Testis (tissue), 3 donors: ENCODE measurements around the gene CTIF. TPM values are rescaled to one million over a fixed set of nuclear protein-coding genes. Genes with fewer than 3 reads are reported as not detected.
"Not testable (repeated sequence)": the region's sequence is repeated elsewhere in the genome, so short reads cannot be mapped to it uniquely, and the experiment has no call there.

ENCODE experiments used
- DNase-seq: peaks from one replicate; pipeline ENCODE4 v3.0.0-alpha.2; 2019
- H3K27ac ChIP-seq, 2 donors: fragments of 200-600 bp; sonication (generic); one replicate each; pipeline ENCODE4 v1.5.1; 2019
- H3K27me3 ChIP-seq: fragments of 200-600 bp; sonication (generic); one replicate; pipeline ENCODE4 v1.5.1; 2019
- H3K36me3 ChIP-seq: fragments of 200-600 bp; sonication (generic); one replicate; pipeline ENCODE4 v1.5.1; 2017; ENCODE audit warnings: low read depth; ENCODE audit errors: missing control alignments
- H3K4me1 ChIP-seq: fragments of 200-600 bp; sonication (generic); one replicate; pipeline ENCODE4 v1.5.1; 2019
- H3K4me3 ChIP-seq, 2 donors: fragments of 200-600 bp; sonication (generic); one replicate each; pipeline ENCODE4 v1.5.1; 2017 to 2019
- H3K9me3 ChIP-seq: fragments of 200-600 bp; sonication (generic); one replicate; pipeline ENCODE4 v1.5.1; 2017
- POLR2A ChIP-seq: fragments of 450-650 bp; IDR thresholded peaks from one replicate; pipeline ENCODE4 v1.6.1; 2017; ENCODE audit warnings: antibody characterized with exemption, mild to moderate bottlenecking, moderate library complexity
- WGBS, 2 donors: methylation state at CpG; one replicate each; pipeline ENCODE4 v1.1.5; 2018; 5-methylcytosine and 5-hydroxymethylcytosine counted together
- intact Hi-C: fragments of 100-400 bp; cut with DNase I; formaldehyde crosslinking; loops from one replicate; pipeline ENCODE4 v1.15.1; 2023; ENCODE audit warnings: low total_unique reads
- polyA plus RNA-seq: library from polyadenylated mRNA; stranded (reverse); fragments of 350-450 nt; fragmentation: Illumina TruSeq; extraction: RNeasy Lipid Tissue Mini Kit (QIAGEN cat#74804); gene quantifications from one replicate; pipeline ENCODE4 v1.2.3, GENCODE V29; 2014; ENCODE audit warnings: low read depth, low replicate concordance; ENCODE audit not compliant: insufficient read depth
- total RNA-seq, 2 donors: library from RNA; depleted of rRNA; stranded (reverse); fragments of >200 nt; gene quantifications; one replicate each; pipeline ENCODE4 v1.2.3, GENCODE V29; 2016
- TF ChIP-seq, protein P1 (sequence below), 3 experiments: fragments of 450-650 bp in 2 of 3; fragments of 200-600 bp in 1 of 3; sonication (generic) in 1 of 3; IDR thresholded peaks; one replicate each; pipeline ENCODE4 v1.5.1; 2016 to 2019; ENCODE audit warnings: antibody characterized with exemption in 3 of 3, mild to moderate bottlenecking in 2 of 3, moderate library complexity in 1 of 3

The CTIF gene
- total and polyA plus RNA-seq, 3 donors from 2014 or later = 33.8 to 41.5 (median 35.6) TPM

DNA sequence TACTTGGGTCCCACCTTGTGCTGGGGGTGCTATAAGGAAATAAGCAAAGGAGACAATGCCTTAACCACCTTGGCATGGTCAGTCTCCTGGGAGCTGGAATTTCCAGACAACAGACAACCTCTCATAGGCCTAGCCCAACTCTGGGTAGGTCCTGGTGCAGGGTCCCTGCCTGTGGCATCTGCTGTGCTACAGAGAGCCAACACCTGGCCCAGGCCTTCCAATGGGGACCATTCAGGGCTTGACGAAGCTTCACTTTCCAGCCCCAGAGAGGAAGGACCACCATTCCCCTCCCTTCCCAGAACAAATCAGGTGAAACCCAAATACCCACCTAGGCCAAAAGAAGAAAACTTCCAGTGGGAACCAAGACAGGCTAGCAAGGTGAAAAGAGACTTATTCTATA, 329.1 kb downstream of the CTIF start:
- Histone ChIP-seq H3K4me3 (no peak overlapping the region), H3K36me3 (no peaks in the 10 kb centered on the region), H3K27me3 (no peaks in the 10 kb centered on the region), H3K27ac (no peak overlapping the region), H3K4me1 (no peaks in the 10 kb centered on the region), H3K9me3 (no peaks in the 10 kb centered on the region)
- intact Hi-C loops = no loop called here
- TF ChIP-seq POLR2A = no peak
- TF ChIP-seq, protein P1, sequence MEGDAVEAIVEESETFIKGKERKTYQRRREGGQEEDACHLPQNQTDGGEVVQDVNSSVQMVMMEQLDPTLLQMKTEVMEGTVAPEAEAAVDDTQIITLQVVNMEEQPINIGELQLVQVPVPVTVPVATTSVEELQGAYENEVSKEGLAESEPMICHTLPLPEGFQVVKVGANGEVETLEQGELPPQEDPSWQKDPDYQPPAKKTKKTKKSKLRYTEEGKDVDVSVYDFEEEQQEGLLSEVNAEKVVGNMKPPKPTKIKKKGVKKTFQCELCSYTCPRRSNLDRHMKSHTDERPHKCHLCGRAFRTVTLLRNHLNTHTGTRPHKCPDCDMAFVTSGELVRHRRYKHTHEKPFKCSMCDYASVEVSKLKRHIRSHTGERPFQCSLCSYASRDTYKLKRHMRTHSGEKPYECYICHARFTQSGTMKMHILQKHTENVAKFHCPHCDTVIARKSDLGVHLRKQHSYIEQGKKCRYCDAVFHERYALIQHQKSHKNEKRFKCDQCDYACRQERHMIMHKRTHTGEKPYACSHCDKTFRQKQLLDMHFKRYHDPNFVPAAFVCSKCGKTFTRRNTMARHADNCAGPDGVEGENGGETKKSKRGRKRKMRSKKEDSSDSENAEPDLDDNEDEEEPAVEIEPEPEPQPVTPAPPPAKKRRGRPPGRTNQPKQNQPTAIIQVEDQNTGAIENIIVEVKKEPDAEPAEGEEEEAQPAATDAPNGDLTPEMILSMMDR (IDR thresholded peaks at IDR 0.05) = no peak
- WGBS, 2 donors = 78 to 89% methylated on average over 1 of the region's 1 CpG
- DNase-seq = no peak

DNA sequence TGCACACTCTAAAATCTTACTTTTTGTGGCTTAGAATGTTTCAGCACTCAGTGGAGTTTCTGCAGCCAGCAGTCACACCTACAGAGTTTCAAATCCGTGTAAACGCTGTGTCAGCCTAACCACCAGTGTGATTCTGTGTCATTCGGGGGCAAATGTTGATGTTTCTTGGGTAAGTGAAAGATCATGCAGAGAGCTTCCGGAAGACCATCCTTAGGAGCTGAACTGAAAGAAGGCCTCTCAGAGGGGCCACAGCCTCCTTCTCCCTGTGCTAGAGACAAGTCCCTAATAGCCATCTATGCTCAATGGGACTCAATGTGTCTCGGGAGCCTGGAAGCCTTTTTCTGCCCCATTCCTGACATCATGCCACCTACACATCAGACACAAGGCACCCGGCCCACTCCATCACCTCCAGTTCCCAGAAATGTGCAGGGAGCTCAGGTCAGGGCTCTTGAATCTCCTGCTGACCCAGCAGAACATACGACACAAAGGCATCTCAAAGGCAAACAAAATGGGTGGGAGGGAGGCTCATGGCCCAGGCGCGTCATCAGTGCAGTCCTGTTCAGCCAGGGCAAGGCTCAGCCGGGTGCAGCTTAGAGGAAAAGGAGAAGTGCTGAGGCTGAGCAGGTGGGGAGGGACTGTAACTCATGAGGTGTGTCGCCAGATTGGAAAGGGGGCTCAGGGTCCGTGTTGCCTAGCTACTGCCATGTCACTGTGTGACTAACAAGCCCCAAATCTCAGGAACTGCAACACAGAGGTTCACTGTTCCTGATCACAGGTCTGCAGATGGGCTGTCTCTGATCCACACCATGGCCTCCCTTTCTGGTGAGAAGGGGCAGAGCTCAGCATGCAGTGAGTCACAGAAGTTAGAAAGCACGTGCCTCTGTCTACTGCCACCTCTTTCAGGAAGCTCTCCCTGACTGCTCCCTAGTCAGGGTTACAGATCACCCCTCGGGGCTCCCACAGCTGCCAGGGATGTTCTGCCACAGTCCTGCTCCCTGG, 329.9 kb downstream of the CTIF start:
- 68 to 77% methylated on average over 13 to 14 of the region's 14 CpGs for WGBS, 2 donors
- H3K4me3 ChIP-seq = no peak overlapping the region
- no peaks in the 10 kb centered on the region for H3K4me1 ChIP-seq
- no peaks in the 10 kb centered on the region for H3K27me3 ChIP-seq
- intact Hi-C loops = no loop called here
- no peak overlapping the region for H3K27ac ChIP-seq
- H3K36me3 ChIP-seq = no peaks in the 10 kb centered on the region
- no peak for TF ChIP-seq POLR2A
- TF ChIP-seq, protein P1 (IDR thresholded peaks at IDR 0.05) = no peak
- H3K9me3 ChIP-seq = no peaks in the 10 kb centered on the region
- no peak for DNase-seq

DNA sequence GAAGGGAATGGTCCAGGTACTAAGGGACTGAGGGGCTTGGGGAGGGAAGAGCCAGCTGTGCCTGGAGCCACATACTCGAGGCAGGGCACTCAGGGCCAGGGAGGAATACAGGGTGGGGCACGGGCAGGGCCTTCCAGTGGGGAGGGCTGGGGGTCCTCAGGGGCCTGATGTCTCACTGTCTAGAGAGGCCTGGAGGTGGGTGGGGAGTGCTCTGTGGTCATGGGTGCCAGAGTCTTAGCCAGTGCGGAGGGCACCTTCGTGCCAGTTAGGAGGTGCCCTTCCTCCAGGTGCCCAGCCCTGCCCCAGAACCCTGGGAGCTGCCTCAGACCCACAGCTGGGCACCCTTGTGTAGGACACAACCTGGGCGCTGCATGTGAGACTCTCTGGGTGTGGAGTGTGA, 330.8 kb downstream of the CTIF start:
- TF ChIP-seq, protein P1 (IDR thresholded peaks at IDR 0.05) = no peak
- TF ChIP-seq POLR2A = no peak
- Histone ChIP-seq H3K4me1 (no peaks in the 10 kb centered on the region), H3K9me3 (no peaks in the 10 kb centered on the region), H3K27ac (no peak overlapping the region), H3K4me3 (no peak overlapping the region), H3K27me3 (no peaks in the 10 kb centered on the region), H3K36me3 (no peaks in the 10 kb centered on the region)
- no peak for DNase-seq
- intact Hi-C loops = no loop called here
- 90 to 96% methylated on average over 3 to 5 of the region's 5 CpGs for WGBS, 2 donors

DNA sequence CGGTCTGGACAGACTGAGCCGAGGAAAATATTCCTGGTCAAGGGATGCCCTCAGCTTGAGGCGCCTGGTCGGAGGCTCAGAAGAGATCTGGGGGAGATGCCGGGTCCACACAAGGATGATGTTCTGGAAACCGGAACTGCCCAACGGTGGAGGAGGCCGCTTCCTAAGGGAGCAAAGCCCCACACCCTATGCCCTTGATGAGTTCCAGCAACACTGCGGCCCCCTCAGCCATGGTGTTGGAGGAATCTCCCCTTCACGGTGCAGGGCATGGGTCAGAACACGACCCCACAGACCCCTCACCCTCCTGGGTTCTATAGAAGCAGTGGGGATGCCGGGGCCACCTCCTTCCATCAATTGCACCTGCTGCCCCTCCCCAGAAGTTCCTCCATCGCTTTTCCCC, 332.1 kb downstream of the CTIF start:
- H3K4me1 ChIP-seq, DNase-seq, H3K4me3 ChIP-seq, H3K9me3 ChIP-seq, H3K27me3 ChIP-seq, H3K27ac ChIP-seq, intact Hi-C loops, H3K36me3 ChIP-seq: not testable (repeated sequence)
- 92 to 95% methylated on average over 4 to 13 of the region's 13 CpGs for WGBS, 2 donors

DNA sequence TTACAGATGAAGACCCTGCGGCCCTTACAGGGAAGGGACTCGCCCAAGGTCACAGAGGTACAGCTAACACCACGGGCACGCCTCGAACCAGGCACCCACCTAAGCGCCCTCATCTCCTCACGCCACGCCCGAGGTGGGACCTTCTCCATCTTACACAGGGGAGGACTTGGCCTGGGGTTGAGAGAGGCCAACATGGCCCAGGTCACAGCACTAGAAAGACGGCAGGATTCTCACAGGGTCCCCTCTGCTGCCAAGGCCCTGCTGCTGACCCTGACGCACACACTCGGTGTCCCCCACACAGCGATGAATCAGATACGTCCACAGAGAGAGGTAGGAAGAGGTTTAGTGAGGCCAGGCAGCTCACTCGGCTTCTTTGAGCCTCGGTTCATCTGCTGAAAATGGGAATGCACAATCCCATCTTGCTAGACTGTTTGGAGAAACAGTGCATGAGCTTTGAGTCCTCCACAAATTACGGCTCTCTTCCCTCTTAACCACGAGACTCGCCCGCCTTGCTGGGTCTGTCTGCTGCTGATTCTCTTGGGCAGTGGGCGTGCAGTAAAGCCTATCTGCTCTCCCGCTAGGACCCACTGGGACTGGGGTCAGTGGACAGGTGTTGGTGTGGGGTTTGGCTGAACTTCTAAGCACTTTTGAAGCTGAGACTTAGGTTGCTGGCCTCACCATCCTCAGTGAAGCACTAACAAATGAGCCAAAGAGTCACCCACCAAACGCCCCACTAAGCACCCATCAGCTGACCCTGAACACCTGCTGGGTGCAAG, 332.7 kb downstream of the CTIF start:
- Histone ChIP-seq H3K4me1 (no peaks in the 10 kb centered on the region), H3K9me3 (no peaks in the 10 kb centered on the region), H3K4me3 (no peak overlapping the region), H3K27ac (no peak overlapping the region), H3K36me3 (no peaks in the 10 kb centered on the region), H3K27me3 (no peaks in the 10 kb centered on the region)
- DNase-seq = no peak
- no peak for TF ChIP-seq POLR2A
- TF ChIP-seq, protein P1 (IDR thresholded peaks at IDR 0.05) = no peak
- WGBS, 2 donors = 93 to 94% methylated on average over 15 to 23 of the region's 23 CpGs
- intact Hi-C loops = no loop called here
